GM12878 (cell line): ENCODE results near the gene KLHL30. TPM values are rescaled to one million over a fixed set of nuclear protein-coding genes. Genes with fewer than 3 reads are reported as not detected.

Experiments
- ATAC-seq: fragments of 200-7000 bp; cut with Tn5 transposase; 3 replicates; pipeline ENCODE4 v1.9.1; 2020; ENCODE audit warnings: mild to moderate bottlenecking, moderate library complexity
- BruUV-seq: library from RNA; stranded (reverse); fragments of 400-500 nt; replicated peaks from 2 replicates; lab custom pipeline; 2021; lab: Mats Ljungman, UMichigan
- CTCF ChIA-PET: fragments of 300-600 bp; sonication (Branson Sonifier 250); formaldehyde crosslinking; extraction: SDS; loops from one replicate; lab custom pipeline; 2021; ENCODE audit warnings: inconsistent platforms; lab: Yijun Ruan, JAX
- POLR2A ChIA-PET: fragments of 350-600 bp; formaldehyde crosslinking; extraction: SDS; loops from one replicate; lab custom pipeline; 2021; ENCODE audit warnings: inconsistent platforms; lab: Charles Lee
- RAD21 ChIA-PET: fragments of 300-600 bp; sonication (Branson Sonifier 250); formaldehyde crosslinking; loops from one replicate; lab custom pipeline; 2023; ENCODE audit warnings: antibody characterized with exemption; ENCODE audit not compliant: unreplicated experiment; lab: Charles Lee
- SMC1A ChIA-PET: fragments of 300-600 bp; sonication (Branson Sonifier 250); formaldehyde crosslinking; loops from one replicate; lab custom pipeline; 2023; ENCODE audit not compliant: unreplicated experiment, uncharacterized antibody; lab: Charles Lee
- DNase-seq: peaks from one replicate; pipeline ENCODE4 v3.0.0-alpha.2; 2011; ENCODE audit warnings: low read depth, low spot score
- FAIRE-seq: peaks from 3 replicates; lab custom pipeline; 2011; peaks lifted over from hg19 to GRCh38; lab: Jason Lieb, UNC
- H2AFZ ChIP-seq: 2 replicates; pipeline ENCODE4 v1.6.0; 2011; ENCODE audit warnings: low read depth, low read length, control low read depth; ENCODE audit not compliant: control insufficient read depth
- H3K27ac ChIP-seq: 2 replicates; pipeline ENCODE4 v1.5.1; 2011; ENCODE audit warnings: control low read depth; ENCODE audit not compliant: control insufficient read depth, insufficient read depth
- H3K27me3 ChIP-seq, 2 experiments: replicated peaks in 1 of 2; 2 replicates each; pipeline versions ENCODE4 v1.6.0 to v1.6.1; 2011; ENCODE audit warnings: low read length in 1 of 2; ENCODE audit not compliant: control insufficient read depth in 2 of 2, insufficient read depth in 2 of 2
- H3K36me3 ChIP-seq, 2 experiments: 2 replicates each; pipeline ENCODE4 v1.5.1; 2011; ENCODE audit warnings: low read length in 1 of 2; ENCODE audit not compliant: control insufficient read depth in 2 of 2, insufficient read depth in 2 of 2
- H3K4me1 ChIP-seq: 2 replicates; pipeline ENCODE4 v1.6.1; 2011; ENCODE audit warnings: mild to moderate bottlenecking, low read length, moderate library complexity, mixed read lengths; ENCODE audit not compliant: control insufficient read depth, insufficient read depth
- H3K4me2 ChIP-seq: 2 replicates; pipeline ENCODE4 v1.6.0; 2011; ENCODE audit warnings: control low read depth; ENCODE audit not compliant: control insufficient read depth, insufficient read depth
- H3K4me3 ChIP-seq: fragments of 200-600 bp; sonication (generic); 2 replicates; pipeline ENCODE4 v1.5.1; 2016
- H3K79me2 ChIP-seq: 2 replicates; pipeline ENCODE4 v1.6.0; 2011; ENCODE audit warnings: low read length; ENCODE audit not compliant: control insufficient read depth, insufficient read depth
- H3K9ac ChIP-seq: 2 replicates; pipeline ENCODE4 v1.8.0; 2011; ENCODE audit warnings: low read length, control low read depth, mixed read lengths; ENCODE audit not compliant: control insufficient read depth, insufficient read depth
- H3K9me3 ChIP-seq: replicated peaks from 3 replicates; pipeline ENCODE4 v1.5.1; 2011; ENCODE audit warnings: mild to moderate bottlenecking, low read length; ENCODE audit not compliant: control insufficient read depth, insufficient read depth
- H4K20me1 ChIP-seq: 2 replicates; pipeline ENCODE4 v1.6.0; 2011; ENCODE audit not compliant: control insufficient read depth, insufficient read depth
- FOXM1 ChIP-seq: IDR thresholded peaks from 2 replicates; pipeline ENCODE4 v1.6.1; 2012; ENCODE audit warnings: low read depth, mild to moderate bottlenecking, inconsistent platforms, low read length, moderate library complexity
- NRF1 ChIP-seq: conservative IDR thresholded peaks from 2 replicates; pipeline ENCODE4 v1.6.1; 2011; ENCODE audit warnings: mild to moderate bottlenecking, low read depth, low read length, improper control_type of control experiment
- WGBS: methylation state at CpG from one replicate; pipeline ENCODE4 v1.1.6; 2016; ENCODE audit warnings: low lambda C conversion rate; ENCODE audit not compliant: insufficient replicate concordance, insufficient coverage; ENCODE audit errors: missing lambda C conversion rate; 5-methylcytosine and 5-hydroxymethylcytosine counted together
- in situ Hi-C: fragments of 300-500 bp; cut with MboI; formaldehyde crosslinking; loops from 9 replicates; pipeline ENCODE4 v1.14.3; 2018; ENCODE audit warnings: mixed read lengths
- intact Hi-C: fragments of 100-400 bp; cut with micrococcal nuclease; formaldehyde crosslinking; loops from one replicate; pipeline ENCODE4 v1.14.2; 2022; ENCODE audit not compliant: unreplicated experiment
- polyA plus RNA-seq, 11 experiments: library from polyadenylated mRNA; depleted of rRNA in 4 of 11; unstranded in 6 of 11; stranded (reverse) in 5 of 11; fragments of >200 nt; fragmentation: Nextera tagmentation in 4 of 11; fragmentation: Illumina TruSeq in 1 of 11; extraction: Ambion mirVana in 4 of 11; extraction: Trizol in 1 of 11; gene quantifications; 1 replicate in 1 of 11; 2 replicates in 10 of 11; pipeline versions ENCODE4 v1.2.1 to v1.2.3, GENCODE V29; 2011 to 2016; ENCODE audit warnings: inconsistent platforms in 2 of 11, missing spikeins in 2 of 11, low read depth in 1 of 11
- total RNA-seq, 4 experiments: library from RNA; depleted of rRNA in 3 of 4; stranded (reverse); fragments of >200 nt in 3 of 4; fragmentation: Illumina TruSeq in 1 of 4; extraction: Trizol in 1 of 4; gene quantifications; 2 replicates each; pipeline versions ENCODE4 v1.2.1 to v1.2.3, GENCODE V29; 2013 to 2021
- TF ChIP-seq, protein P1 (sequence below): fragments of 450-650 bp; IDR thresholded peaks from 2 replicates; pipeline ENCODE4 v1.6.1; 2018; ENCODE audit warnings: mild to moderate bottlenecking, low read depth, moderate library complexity; ENCODE audit not compliant: partially characterized antibody
- TF ChIP-seq, protein P2 (sequence below): IDR thresholded peaks from 2 replicates; pipeline ENCODE4 v1.6.1; 2011; ENCODE audit warnings: mild to moderate bottlenecking, low read depth, low read length, moderate library complexity; ENCODE audit not compliant: insufficient replicate concordance

Gene KLHL30
- total and polyA plus RNA-seq, 10 of the 15 experiments (the other 5 are each of a cell fraction or from before 2014, with no cell fraction given) = 0.03 TPM; not detected in 9

DNA sequence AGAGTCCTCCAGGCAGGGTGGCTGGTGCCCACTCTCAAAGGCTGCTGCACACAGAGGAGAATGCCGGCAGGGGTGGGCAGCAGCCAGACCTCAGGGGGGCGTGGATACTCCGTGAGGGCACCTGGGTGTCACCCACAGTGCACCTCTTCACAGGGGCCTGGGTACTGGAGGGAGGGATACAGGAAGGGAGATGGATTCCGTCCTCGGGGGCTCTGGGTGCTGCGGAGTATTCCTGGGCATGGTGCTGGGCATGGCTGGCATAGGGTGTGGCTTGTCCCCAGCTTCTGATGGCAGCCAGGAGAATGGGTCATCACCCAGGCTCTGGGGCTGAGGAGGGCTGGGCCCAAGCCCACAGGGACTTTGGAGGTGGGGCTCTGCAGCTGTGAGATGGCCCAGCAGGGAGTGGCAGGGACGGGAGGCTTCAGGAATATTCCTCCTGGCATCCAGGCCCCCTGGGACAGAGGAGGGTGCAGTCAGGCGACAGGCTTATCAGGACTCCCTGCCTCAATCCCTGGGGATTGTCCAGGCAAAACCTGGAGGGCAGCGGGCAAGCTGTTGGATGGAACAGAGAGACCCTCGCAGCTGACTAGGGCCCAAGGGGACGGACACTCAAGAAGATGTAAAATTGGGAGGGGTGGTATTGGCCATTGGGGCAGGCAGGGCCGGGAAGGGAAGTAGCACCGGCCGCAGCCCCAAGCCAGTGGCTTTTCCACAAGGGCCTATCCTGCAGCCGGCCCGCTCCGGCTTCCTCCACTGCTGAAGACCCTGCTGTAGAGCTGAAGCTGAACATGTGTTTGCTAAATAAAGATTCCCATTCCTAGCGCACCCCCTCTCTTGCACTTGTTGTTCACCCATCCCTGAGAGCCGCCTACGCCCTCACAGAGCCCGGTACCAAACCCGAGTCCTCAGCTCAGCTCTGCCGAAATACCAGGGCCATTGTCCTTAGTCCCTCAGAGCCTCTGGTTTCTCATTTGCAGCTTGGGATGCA, 5.7 kb upstream of the KLHL30 start:
- ChIA-PET POLR2A (no interaction called here), RAD21 (no interaction called here), CTCF (no interaction called here), SMC1A (no interaction called here)
- no peak overlapping the region for H3K27ac ChIP-seq
- DNase-seq (no peak), ATAC-seq (no peak), FAIRE-seq (no peak)
- H3K36me3 ChIP-seq = no peaks in the 10 kb centered on the region
- intact Hi-C loops (no loop called here), in situ Hi-C loops (no loop called here)
- H3K79me2 ChIP-seq = no peaks in the 10 kb centered on the region
- no peak overlapping the region for H3K9ac ChIP-seq
- no TSS peak for BruUV-seq
- TF ChIP-seq FOXM1 = no peak
- TF ChIP-seq, protein P1, sequence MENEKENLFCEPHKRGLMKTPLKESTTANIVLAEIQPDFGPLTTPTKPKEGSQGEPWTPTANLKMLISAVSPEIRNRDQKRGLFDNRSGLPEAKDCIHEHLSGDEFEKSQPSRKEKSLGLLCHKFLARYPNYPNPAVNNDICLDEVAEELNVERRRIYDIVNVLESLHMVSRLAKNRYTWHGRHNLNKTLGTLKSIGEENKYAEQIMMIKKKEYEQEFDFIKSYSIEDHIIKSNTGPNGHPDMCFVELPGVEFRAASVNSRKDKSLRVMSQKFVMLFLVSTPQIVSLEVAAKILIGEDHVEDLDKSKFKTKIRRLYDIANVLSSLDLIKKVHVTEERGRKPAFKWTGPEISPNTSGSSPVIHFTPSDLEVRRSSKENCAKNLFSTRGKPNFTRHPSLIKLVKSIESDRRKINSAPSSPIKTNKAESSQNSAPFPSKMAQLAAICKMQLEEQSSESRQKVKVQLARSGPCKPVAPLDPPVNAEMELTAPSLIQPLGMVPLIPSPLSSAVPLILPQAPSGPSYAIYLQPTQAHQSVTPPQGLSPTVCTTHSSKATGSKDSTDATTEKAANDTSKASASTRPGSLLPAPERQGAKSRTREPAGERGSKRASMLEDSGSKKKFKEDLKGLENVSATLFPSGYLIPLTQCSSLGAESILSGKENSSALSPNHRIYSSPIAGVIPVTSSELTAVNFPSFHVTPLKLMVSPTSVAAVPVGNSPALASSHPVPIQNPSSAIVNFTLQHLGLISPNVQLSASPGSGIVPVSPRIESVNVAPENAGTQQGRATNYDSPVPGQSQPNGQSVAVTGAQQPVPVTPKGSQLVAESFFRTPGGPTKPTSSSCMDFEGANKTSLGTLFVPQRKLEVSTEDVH = no peak
- TF ChIP-seq NRF1 = no peak
- TF ChIP-seq, protein P2, sequence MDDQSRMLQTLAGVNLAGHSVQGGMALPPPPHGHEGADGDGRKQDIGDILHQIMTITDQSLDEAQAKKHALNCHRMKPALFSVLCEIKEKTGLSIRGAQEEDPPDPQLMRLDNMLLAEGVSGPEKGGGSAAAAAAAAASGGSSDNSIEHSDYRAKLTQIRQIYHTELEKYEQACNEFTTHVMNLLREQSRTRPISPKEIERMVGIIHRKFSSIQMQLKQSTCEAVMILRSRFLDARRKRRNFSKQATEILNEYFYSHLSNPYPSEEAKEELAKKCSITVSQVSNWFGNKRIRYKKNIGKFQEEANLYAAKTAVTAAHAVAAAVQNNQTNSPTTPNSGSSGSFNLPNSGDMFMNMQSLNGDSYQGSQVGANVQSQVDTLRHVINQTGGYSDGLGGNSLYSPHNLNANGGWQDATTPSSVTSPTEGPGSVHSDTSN = no peak
- H3K4me2 ChIP-seq = no peak overlapping the region
- H3K9me3 ChIP-seq = no peaks in the 10 kb centered on the region
- H3K27me3 ChIP-seq = no peaks in the 10 kb centered on the region
- no peak overlapping the region for H2AFZ ChIP-seq
- no peaks in the 10 kb centered on the region for H3K4me1 ChIP-seq
- H3K4me3 ChIP-seq = no peak overlapping the region
- WGBS = 59% methylated on average over 21 of the region's 23 CpGs
- H4K20me1 ChIP-seq = no peaks in the 10 kb centered on the region
